ENCODE data around the gene IMPG1. TPM values are rescaled to one million over a fixed set of nuclear protein-coding genes. Genes with fewer than 3 reads are reported as not detected.
A peak's percentile ranks its signal among the peaks of the same experiment; 100 is the strongest.

The IMPG1 gene, protein sequence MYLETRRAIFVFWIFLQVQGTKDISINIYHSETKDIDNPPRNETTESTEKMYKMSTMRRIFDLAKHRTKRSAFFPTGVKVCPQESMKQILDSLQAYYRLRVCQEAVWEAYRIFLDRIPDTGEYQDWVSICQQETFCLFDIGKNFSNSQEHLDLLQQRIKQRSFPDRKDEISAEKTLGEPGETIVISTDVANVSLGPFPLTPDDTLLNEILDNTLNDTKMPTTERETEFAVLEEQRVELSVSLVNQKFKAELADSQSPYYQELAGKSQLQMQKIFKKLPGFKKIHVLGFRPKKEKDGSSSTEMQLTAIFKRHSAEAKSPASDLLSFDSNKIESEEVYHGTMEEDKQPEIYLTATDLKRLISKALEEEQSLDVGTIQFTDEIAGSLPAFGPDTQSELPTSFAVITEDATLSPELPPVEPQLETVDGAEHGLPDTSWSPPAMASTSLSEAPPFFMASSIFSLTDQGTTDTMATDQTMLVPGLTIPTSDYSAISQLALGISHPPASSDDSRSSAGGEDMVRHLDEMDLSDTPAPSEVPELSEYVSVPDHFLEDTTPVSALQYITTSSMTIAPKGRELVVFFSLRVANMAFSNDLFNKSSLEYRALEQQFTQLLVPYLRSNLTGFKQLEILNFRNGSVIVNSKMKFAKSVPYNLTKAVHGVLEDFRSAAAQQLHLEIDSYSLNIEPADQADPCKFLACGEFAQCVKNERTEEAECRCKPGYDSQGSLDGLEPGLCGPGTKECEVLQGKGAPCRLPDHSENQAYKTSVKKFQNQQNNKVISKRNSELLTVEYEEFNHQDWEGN
- 0.10 TPM for polyA plus RNA-seq (2013, experiment 1 of 2; ENCODE audit: insufficient read length)
- polyA plus RNA-seq (2013, experiment 2 of 2; ENCODE audit: insufficient read length), result 0.15 TPM

DNA sequence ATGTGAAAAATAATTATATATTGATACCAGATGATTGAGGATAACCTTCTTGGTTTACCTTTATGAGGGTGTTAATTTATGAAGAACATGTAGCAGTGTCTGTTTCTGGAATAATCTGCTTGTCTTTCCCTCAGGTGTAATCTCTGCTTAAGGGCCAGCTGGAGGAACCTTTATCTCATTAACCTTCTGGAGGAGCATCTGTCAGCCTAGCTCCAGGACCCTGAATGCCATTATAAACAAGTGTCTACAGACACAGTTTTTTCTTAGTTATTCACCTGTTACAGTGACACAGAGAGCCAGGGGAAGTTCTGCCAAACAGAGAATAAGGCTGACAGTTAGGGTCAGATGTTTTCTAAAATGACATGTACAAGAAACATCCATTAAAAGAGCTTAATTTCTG lies at the start of gene IMPG1:
TSS of gene IMPG1 (minus strand) at position 101 of the 400 bp plus-strand sequence. CDS start 174 bp downstream, outside the sequence.
- DNase-seq, result no peak

DNA sequence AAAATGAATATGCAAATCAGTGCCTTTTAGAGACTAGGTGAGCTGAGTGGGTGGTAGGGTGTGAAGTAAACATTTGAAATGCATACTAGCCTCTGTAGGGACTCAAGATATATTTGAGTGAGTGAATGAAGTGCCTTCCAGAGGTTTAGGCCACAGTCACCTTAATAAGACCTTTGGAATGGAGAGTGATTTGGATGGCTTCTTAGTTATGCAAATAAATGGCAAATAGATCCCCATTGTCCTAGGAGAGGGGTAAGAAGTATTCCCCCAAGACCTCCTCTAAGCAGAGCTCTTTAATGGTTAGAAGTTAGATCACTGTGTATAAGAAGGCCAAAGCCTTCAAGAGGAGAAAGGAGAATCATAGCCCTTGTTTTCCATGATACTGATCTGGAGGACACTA lies 47.8 kb upstream of the IMPG1 start:
- DNase-seq, result no peak

DNA sequence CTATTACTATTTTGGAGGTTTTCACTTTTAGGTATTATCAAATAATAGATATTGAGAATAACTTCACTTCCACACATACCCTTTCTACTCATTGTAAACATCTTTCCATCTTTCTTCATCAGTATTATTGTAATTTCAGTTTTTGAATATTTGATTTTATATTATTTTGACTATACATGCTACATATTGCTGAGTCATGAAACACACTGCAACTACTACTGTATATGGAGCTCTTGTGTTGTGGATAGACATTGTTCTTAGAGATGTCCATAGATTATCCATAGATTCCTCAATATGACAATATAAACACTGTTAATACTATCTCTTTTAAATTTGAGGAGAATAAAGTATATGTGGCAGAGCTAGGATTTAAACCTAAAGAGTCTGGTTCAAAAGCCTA lies 819 bp upstream of the IMPG1 start:
- no peak for DNase-seq

DNA sequence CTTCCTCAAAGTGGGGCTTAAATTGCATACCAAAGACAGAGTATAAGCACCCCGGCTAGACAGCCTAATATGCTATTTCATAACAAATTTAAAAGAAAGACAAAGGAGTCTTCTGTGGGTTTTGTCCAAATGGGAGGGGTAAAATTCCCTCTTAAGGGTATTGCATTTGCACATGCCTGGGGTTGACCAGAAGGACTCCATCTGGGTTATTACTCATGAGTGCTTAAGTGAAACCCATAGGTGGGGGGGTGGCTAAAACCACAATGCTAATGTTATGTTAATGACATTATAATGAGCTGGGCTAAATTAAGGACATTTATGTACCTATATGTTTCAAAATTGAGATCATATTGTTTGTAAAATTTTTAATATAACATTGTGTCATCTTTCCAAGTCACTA lies 15.0 kb downstream of the IMPG1 start:
- no peak for DNase-seq

DNA sequence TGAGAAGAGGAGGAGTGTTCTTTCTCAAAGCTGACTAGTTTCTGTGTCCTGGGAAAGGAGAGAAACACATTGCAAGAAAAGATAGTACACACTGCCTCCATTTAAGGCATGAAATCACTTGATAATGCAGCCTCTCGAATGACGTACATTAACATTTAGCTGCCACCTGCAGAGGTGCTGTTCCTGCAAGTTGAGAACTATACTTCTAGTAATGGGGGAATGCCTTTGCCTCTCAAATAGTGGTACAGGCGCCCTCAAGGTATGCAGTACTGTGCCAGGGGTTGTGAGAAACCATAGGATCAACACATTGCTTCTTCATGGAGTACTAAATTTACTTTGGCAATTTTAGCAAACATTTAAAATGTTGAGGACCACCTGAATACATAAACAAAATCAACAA lies 20.1 kb downstream of the IMPG1 start:
- no peak for DNase-seq

DNA sequence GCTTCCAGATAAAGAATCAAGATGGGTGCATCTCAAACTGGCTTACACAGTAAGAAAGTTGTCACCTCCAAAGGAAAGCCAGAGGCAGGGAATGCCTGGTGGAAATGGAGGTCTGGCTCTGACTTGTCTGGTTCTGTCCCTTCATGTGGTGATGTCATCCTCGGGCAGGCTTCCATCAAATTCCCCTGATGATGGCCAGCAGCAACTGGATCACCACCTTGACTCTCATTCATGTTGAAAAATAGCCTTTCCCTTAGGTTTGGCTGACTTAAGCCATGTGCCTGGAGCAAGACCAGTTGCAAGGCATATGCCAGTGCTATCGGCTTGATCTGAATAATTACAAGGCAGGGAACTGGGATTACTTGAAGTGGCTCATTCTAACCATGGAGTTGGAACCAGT lies 28.8 kb downstream of the IMPG1 start:
- no peak for DNase-seq

DNA sequence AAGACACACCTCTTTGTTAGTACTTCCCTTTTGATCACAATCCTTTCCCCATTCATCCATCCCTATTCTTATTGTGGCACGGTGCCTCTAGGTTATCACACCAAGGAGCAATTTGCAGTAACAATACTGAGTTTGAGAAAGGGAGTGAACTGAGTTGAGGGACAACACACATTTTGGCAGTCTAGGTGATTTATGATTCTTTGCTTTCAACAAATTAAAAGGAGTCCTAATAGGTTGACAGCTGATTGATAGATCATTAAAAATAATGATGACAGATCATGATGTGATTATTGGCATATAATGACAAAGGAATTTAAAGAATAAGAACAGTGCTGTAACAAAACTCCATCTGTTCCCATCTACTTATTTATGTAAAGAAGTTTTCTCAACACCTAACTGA lies 36.7 kb downstream of the IMPG1 start:
- DNase-seq, result no peak

DNA sequence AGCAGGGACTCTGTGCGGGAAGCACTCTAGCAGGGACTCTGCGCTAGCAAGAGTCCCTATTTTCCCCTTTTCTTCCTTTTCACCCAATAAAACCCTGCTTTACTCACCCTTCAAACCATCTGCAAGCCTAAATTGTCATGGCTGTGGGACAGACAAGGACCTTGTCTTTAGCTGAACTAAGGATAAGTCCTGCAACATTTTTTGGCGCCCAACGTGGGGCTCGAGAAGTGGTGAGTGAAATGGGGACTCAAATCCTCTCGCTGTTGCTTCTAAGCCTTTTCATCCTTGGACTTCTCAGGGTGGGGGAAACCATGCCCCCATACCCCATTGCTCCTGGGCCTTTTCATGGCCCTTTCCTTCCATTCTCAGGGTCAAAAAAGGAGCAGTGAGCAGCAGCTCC lies 46.4 kb downstream of the IMPG1 start:
- peak; percentile 12 for DNase-seq

DNA sequence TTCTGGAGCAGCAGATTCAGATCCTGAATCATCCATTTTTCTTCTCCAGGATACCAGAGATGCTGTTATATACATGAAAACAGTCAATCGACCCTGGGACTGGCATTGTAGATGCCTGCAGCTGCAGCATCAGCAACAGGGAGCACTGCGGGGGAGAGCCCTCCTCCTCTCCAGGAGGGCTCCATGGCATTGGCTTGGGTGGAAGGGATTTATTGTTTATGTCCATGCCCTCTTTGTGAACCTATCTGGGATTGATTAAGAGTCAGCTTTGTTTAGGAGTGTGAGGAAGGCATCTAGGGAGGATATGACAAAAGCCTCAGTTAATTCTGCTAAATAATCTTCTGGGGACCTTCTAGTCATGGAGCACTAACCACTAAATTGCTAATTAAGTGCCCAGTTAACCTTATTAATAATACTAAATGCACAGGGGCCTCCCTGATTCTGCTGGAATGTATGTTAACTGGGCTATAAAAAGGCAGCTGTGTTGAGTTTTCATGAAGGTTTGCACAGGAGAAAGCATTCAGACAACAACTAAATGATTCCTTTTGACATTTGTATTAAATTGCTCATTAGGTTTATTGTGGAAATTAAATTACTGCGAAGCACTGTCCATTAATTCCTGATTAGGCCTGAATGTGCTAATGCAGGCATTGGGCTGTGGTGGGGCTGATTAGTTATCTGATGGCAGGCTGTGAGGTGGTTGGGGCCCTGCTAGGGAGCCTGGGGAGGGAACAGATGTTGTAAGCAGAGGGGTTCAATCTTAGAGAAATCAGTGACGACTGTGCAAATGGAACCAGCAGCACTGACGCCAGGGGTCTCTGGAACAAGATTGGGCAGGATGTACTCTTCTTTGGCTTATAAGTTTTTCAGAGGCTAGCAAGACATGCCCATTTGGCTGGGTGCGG lies 57.6 kb downstream of the IMPG1 start:
- DNase-seq, result no peak

DNA sequence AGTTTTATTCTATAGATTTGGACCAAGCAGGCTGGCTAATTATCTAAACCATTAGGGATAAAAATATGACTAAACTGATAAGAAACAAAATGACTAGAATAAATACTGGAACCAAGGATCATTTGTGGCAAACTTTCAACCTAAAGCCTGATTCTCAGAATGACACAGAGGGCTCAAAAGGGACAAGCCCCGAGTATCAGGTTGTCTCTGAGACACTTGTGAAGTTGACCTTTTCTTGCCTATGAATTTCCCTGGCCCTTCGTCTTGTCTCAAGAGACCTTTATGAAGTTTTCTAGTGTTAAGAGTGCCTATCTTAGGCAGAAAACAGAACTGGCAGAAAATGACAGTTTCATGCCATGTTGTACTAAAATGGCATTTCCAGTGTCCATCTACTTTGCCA lies 68.3 kb downstream of the IMPG1 start:
- no peak for DNase-seq

DNA sequence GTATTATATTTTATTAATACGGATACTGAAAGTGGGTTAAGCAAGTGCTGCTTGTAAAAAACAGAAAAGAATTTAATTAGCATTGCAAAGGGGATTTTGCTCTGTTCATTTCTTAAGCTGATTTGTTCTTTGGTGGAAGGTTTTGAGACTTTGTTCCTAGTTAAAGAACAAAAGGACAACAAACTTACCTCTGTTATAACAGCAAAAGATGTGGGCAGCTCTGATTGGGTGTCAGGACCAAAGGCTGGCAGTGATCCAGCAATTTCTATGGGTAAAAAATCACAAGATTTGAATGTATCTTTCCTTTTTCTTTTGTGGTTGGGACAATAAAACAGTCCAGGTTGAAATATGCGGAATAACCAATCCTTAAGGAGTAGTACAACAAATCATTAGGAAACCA lies 68.8 kb downstream of the IMPG1 start:
- DNase-seq, result no peak

DNA sequence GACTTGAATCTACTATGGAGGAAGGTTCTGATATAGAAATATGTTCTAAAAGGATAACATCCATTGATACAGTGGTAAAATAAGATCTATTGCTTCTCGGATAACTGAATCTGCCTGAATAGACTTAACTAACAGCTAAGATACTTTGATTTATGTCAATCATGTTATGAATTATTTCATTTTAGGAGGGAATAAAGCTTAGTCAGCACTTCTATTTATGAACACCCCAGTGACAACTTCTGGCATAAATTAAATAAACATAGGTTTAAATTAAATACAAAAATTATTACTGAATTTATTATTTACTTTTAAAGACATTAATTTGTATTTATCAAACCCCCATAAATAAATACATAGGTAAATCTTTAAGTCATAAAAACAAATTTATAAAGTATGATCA lies 69.3 kb downstream of the IMPG1 start:
- no peak for DNase-seq

DNA sequence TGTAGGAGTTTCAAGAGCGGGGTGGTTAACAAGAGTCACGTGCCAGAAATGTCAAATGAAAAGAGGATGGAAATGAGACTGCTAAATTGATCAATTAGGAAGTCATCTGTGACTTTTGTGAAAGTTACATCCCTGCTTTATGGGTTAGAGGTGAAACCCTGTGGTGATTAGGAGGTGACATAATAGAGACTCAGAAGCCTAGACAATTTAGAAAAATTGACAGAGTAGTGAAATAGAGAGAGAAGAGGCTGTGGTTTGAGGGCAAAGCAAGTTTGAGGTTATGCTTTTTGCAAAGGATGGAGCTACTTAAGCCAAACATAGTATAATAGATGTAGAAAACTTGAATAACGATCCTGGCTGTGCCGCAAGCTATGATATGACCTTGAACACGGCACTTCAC lies 71.8 kb downstream of the IMPG1 start:
- DNase-seq, result no peak

DNA sequence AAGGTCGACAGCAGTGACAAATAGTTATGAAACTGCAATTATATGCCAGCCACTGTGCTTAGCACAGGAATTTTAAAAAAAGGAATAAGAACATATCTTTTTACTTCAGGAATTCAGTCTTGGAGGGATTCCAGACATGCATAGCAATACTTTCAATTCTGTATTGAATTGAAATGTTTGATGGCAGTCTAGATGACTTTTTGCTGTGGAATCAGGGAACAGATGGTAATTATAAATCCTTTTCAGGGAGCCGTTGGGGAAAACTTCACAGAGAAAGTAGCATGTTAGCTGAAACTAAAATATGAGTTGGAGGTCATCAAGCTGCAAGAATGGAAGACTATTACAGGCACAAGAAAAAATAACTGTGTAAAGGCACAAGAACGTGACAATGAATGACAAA lies 74.8 kb downstream of the IMPG1 start:
- peak; percentile 37 for DNase-seq

DNA sequence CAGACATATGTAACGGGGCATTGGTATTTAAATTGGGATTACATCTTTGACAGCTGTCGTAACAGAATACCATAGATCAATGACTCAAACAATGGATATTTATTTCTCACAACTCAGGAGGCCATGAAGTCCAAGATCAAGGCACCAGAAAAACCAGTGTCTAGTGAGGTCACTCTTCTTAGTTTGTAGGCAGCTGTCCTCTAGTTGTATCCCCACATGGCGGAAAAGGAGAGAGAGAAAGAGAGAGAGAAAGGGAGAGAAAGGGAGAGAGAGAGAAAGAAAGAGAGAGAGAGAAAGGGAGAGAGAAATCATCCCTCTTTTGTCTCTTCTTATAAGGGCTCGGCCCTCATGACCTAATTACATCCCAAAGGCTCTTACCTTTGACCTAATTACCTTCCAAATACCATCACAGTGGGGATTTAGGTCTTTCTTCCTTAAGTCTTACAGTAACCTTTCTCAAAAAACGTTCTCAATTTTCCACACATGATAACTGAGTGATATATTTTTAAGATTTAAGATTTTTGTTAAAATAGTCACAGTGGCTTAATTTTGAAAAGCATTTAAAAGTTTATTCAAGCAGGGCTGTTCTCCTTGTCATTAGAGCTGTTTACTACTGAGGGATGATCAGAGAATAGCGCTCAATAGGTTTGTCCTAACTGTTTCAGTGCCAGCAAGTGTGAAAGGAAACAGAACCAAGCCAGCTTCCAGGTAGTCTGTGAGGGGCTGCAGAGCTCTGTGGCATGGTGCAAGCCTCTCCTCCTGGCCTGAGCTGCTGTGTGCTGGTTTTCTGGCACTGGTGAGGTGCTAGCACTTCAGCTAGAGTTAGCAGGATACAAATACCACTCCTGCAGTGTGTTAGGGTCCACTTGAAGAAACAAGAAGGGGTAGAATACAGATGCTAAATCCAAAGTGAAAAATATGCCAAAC lies 79.0 kb downstream of the IMPG1 start:
- no peak for DNase-seq

DNA sequence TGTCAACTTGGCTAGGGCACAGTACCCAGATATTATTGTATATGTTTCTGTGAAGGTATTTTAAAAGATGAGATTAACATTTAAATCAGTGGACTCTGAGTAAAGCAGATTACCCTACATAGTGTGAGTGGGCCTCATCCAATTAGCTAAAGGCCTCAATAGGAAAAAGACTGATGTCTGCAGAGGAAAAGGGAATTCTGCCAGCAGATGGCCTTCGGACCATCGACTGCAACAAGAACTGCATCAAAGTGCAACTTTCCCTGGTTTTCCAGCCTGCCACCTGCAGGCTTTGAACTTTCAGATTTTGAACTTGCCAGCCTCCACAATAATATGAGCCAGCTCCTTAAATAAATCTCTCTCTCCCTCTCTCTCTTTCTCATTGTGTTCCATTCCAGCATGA lies 80.5 kb downstream of the IMPG1 start:
- no peak for DNase-seq

DNA sequence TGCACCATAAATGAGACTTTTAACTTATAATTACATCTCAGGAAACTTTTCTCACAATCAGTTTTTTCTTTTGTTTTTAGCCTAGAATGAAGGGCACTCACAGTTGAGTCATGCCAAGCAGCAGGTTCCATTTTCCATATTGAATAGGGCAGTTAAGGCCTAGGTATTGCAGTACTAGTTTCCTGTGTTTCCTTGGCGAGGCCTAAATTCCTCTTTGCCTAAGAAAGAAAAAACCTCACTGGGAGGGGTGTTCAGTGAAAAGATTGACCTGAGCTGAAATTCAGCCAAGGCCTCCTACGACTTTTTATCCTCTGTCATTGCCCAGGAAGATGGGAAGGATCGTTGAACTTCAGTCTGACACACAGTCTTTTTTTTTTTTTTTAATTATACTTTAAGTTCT lies 85.5 kb downstream of the IMPG1 start:
- DNase-seq, result no peak

DNA sequence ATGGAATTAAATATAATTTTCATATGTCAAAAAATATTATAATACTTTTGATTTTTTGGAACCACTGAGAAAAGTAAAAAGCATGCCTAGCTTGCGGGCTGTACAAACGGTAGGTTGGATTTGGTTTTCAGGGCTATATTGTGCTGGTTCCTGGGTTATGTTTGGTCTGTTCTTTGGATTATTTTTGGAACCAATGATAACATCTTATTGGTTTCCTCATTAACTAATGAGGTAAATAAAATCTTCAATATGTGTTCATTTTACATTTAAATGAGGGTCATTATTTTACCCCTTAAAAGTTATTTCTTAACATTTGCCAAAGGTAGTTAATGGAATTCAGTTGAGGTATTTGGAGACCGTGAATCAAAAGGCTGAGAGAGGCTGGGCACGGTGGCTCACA lies 96.6 kb downstream of the IMPG1 start:
- no peak for DNase-seq

DNA sequence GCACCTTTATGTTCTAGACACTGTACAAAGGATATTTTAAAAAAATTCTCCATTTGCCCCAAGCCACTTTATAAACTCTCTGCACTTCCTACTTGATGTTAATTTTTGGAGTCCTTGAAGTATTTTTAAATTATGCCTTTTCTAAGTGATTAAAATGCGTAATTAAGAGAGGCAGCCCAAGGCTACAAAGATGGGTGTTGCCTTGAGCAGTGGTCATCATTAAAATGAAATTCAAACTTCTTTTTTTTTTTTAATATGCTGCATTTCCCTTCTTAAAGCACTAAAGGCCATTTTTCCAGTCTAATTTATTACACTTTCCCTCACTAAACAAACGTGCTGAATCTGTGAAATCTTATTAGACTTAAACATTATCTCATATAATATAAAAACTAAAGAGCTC lies 102.4 kb downstream of the IMPG1 start:
- no peak for DNase-seq

DNA sequence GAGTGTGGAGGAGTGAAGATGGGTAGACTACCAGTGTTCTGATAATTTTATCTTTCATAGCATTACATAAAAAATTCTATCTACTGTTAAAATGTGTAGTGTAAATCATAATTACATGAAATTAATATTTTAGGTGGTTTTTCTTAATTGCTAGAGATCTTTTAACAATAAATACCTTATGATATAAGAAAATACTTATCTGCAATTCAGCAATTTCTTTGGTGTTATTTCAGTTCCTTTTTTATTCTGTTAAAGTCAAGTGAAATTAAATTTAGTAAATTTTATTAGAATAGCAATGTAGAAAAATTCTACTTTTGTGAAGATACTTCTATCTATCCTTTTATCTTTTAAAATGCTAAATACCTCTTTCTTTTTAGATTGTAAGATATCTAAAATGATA lies 104.3 kb downstream of the IMPG1 start:
- no peak for DNase-seq

DNA sequence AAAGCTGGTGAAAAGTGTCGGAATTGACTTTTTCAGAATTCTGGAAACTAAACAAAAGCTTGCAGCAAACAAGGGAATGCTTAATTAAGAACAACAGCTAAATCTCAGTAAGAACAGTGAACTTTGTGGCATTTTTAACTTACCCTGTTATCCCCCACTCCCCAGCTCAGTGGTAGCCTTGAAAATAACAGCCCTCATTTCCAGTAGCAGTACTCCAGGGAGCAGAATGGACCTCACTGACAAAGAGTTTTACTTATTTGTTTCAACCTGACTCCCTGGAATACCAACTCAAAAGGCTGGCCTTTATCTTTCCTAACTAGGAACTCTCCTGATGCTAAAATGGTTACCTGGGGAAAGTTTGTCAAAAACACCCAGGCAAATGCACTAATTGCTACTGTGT lies 108.9 kb downstream of the IMPG1 start:
- DNase-seq, result no peak

DNA sequence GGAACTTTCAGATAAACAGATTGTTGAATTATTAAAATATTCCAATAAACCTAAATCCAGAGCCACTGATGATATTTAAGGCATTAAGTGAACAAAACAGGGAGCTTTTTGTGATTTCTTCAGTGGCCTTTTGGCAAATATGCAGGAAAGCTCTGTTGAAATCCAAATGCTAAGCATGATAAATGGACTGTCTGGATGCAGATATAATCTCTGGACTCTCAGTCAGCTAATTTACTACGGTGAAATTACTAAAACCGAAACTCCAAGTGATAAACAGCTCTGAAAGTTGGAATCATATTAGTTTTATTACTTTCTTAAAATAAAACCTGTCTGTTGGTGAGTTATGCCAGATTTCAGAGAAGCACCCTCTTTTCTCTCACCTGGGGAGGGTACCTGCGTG lies 120.3 kb downstream of the IMPG1 start:
- no peak for DNase-seq

Data from fibroblast of skin of scalp (primary cell).